Right lobe of liver (tissue), 4 donors: ENCODE data around the gene MARVELD1.
A peak's percentile ranks its signal among the peaks of the same experiment; 100 is the strongest.

Experiments used
- POLR2A ChIP-seq: fragments of 450-650 bp; IDR thresholded peaks from one replicate; pipeline ENCODE4 v1.6.1; 2017; ENCODE audit warnings: antibody characterized with exemption, mild to moderate bottlenecking
- TF ChIP-seq, protein P1 (sequence below), 4 donors: fragments of 200-600 bp in 3 of 4; fragments of 450-650 bp in 1 of 4; IDR thresholded peaks; one replicate each; pipeline versions ENCODE4 v1.5.1 to v1.8.0; 2016 to 2022; ENCODE audit warnings: antibody characterized with exemption in 4 of 4, mild to moderate bottlenecking in 2 of 4
- donor health status: DM: no; HTN: no; CAD: no.
- donor health status: DM: no; HTN: no; CAD: no.
- donor health status: DM: no; HTN: yes; CAD: no.

DNA sequence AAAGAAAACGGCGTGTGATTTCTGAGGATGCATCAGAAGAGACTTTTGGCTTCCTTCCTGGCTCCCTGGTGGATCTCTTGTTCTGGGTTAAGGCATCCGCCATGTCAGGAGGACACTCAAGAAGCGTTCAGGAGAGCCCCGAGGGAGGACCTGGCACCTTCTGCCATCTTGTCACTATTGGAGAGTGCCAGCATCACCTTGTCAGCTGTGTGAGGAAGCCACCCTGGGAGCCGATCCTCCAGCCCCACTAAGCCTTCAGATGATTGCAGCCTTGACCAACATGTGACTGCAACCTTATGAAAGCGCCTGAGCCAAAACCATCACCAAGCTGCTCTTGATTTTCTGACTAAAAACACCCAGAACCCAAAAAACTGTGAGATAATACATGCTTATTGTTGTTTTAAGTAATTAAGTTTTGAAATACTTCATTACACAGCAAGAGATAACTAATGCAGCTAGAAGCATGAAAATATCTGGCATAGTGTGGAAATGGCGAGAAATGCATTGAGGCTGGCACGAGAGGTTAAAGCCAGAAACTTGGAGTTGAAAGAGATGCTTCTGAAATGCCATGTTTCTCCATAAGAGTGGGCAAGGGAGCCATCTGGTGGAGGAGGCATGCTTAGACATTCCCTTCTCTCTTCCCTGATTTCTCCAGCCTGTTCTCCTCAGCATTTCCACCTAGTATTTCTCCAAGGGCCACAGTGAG lies 18.0 kb downstream of the MARVELD1 start:
- TF ChIP-seq, protein P1, sequence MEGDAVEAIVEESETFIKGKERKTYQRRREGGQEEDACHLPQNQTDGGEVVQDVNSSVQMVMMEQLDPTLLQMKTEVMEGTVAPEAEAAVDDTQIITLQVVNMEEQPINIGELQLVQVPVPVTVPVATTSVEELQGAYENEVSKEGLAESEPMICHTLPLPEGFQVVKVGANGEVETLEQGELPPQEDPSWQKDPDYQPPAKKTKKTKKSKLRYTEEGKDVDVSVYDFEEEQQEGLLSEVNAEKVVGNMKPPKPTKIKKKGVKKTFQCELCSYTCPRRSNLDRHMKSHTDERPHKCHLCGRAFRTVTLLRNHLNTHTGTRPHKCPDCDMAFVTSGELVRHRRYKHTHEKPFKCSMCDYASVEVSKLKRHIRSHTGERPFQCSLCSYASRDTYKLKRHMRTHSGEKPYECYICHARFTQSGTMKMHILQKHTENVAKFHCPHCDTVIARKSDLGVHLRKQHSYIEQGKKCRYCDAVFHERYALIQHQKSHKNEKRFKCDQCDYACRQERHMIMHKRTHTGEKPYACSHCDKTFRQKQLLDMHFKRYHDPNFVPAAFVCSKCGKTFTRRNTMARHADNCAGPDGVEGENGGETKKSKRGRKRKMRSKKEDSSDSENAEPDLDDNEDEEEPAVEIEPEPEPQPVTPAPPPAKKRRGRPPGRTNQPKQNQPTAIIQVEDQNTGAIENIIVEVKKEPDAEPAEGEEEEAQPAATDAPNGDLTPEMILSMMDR (IDR thresholded peaks at IDR 0.05) = peak; percentile 83 to 94 (median 86)
- no peak for TF ChIP-seq POLR2A
